ENCODE results near the gene CDKN2B-AS1.

DNA sequence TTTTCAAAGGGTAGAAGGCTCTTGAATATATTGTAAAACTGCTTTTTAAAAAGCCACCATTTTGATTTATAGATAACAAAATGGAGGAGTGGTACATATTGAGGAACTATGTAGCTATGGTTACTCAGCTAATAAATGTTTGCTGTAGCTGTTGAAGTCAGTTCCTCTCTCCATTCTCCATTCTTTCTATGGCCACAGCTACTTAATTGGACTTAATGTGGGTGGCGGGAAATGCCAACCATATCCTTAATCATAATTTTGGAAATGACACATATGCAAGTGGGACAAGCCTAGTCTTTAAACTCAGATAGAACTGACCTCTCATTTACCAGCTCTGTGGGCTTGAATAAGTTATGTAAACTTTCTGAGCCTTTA, 11.0 kb upstream of the CDKN2B-AS1 start:
- TF ChIP-seq, protein P1, sequence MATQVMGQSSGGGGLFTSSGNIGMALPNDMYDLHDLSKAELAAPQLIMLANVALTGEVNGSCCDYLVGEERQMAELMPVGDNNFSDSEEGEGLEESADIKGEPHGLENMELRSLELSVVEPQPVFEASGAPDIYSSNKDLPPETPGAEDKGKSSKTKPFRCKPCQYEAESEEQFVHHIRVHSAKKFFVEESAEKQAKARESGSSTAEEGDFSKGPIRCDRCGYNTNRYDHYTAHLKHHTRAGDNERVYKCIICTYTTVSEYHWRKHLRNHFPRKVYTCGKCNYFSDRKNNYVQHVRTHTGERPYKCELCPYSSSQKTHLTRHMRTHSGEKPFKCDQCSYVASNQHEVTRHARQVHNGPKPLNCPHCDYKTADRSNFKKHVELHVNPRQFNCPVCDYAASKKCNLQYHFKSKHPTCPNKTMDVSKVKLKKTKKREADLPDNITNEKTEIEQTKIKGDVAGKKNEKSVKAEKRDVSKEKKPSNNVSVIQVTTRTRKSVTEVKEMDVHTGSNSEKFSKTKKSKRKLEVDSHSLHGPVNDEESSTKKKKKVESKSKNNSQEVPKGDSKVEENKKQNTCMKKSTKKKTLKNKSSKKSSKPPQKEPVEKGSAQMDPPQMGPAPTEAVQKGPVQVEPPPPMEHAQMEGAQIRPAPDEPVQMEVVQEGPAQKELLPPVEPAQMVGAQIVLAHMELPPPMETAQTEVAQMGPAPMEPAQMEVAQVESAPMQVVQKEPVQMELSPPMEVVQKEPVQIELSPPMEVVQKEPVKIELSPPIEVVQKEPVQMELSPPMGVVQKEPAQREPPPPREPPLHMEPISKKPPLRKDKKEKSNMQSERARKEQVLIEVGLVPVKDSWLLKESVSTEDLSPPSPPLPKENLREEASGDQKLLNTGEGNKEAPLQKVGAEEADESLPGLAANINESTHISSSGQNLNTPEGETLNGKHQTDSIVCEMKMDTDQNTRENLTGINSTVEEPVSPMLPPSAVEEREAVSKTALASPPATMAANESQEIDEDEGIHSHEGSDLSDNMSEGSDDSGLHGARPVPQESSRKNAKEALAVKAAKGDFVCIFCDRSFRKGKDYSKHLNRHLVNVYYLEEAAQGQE (IDR thresholded peaks at IDR 0.05; ENCODE audit: borderline replicate concordance) = no peak
- TF ChIP-seq, protein P2, sequence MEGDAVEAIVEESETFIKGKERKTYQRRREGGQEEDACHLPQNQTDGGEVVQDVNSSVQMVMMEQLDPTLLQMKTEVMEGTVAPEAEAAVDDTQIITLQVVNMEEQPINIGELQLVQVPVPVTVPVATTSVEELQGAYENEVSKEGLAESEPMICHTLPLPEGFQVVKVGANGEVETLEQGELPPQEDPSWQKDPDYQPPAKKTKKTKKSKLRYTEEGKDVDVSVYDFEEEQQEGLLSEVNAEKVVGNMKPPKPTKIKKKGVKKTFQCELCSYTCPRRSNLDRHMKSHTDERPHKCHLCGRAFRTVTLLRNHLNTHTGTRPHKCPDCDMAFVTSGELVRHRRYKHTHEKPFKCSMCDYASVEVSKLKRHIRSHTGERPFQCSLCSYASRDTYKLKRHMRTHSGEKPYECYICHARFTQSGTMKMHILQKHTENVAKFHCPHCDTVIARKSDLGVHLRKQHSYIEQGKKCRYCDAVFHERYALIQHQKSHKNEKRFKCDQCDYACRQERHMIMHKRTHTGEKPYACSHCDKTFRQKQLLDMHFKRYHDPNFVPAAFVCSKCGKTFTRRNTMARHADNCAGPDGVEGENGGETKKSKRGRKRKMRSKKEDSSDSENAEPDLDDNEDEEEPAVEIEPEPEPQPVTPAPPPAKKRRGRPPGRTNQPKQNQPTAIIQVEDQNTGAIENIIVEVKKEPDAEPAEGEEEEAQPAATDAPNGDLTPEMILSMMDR (IDR thresholded peaks at IDR 0.05; ENCODE audit: poor library complexity, severe bottlenecking) = no peak
- TF ChIP-seq RAD21 (conservative IDR thresholded peaks at IDR 0.05) (no peak), SMC3 (conservative IDR thresholded peaks at IDR 0.05; ENCODE audit: poor library complexity) (no peak), EZH2 (IDR thresholded peaks at IDR 0.05; ENCODE audit: borderline replicate concordance, insufficient read depth, low read length, poor library complexity, severe bottlenecking) (no peak), POLR2AphosphoS5 (IDR thresholded peaks at IDR 0.05) (no peak)

All from neural cell (in vitro differentiated cells).